DOHH2 (cell line): ENCODE data around the gene MMP14.

ENCODE experiments used
- H3F3A ChIP-seq: fragments of 200-600 bp; sonication (generic), shearing (Covaris generic); 2 replicates; pipeline ENCODE4 v1.6.0; 2016; ENCODE audit warnings: antibody characterized with exemption, mild to moderate bottlenecking; ENCODE audit not compliant: control insufficient read depth, insufficient read depth
- H3K27ac ChIP-seq: fragments of 200-600 bp; sonication (generic); 2 replicates; pipeline ENCODE4 v1.5.1; 2014; ENCODE audit warnings: low read depth, mild to moderate bottlenecking, low read length, moderate library complexity
- H3K27me3 ChIP-seq: fragments of 200-600 bp; sonication (generic); 2 replicates; pipeline ENCODE4 v1.6.1; 2014; ENCODE audit warnings: mild to moderate bottlenecking, low read length, mixed read lengths; ENCODE audit not compliant: control insufficient read depth
- H3K36me3 ChIP-seq: fragments of 200-600 bp; sonication (generic); 2 replicates; pipeline ENCODE4 v1.6.1; 2014; ENCODE audit warnings: mild to moderate bottlenecking, low read length, moderate library complexity, mixed read lengths; ENCODE audit not compliant: control insufficient read depth
- H3K4me1 ChIP-seq: fragments of 200-600 bp; sonication (generic); 2 replicates; pipeline ENCODE4 v1.6.1; 2014; ENCODE audit warnings: mild to moderate bottlenecking, low read length, mixed read lengths; ENCODE audit not compliant: control insufficient read depth
- H3K4me2 ChIP-seq: fragments of 200-600 bp; sonication (generic); 2 replicates; pipeline ENCODE4 v1.6.0; 2014; ENCODE audit warnings: mild to moderate bottlenecking, low read length, moderate library complexity
- H3K4me3 ChIP-seq: fragments of 200-600 bp; sonication (generic); 2 replicates; pipeline ENCODE4 v1.5.1; 2014; ENCODE audit warnings: mild to moderate bottlenecking, low read length, mixed read lengths
- H3K79me2 ChIP-seq: fragments of 200-600 bp; sonication (generic); 2 replicates; pipeline ENCODE4 v1.6.1; 2014; ENCODE audit warnings: mild to moderate bottlenecking, low read length, mixed read lengths; ENCODE audit not compliant: control insufficient read depth
- H3K9me2 ChIP-seq: fragments of 200-600 bp; sonication (generic); replicated peaks from 2 replicates; pipeline ENCODE4 v1.6.1; 2014; ENCODE audit warnings: mild to moderate bottlenecking, low read length, mixed read lengths; ENCODE audit not compliant: control insufficient read depth
- H3K9me3 ChIP-seq: fragments of 200-600 bp; sonication (generic); 2 replicates; pipeline ENCODE4 v1.6.1; 2014; ENCODE audit warnings: antibody characterized with exemption, low read length, mixed read lengths; ENCODE audit not compliant: control insufficient read depth, insufficient read depth
- H4K20me1 ChIP-seq: fragments of 200-600 bp; sonication (generic); 2 replicates; pipeline ENCODE4 v1.6.0; 2014; ENCODE audit warnings: low read depth, mild to moderate bottlenecking, antibody characterized with exemption, low read length, moderate library complexity; ENCODE audit not compliant: control insufficient read depth, insufficient read depth
- EZH2phosphoT487 ChIP-seq: fragments of 200-600 bp; sonication (generic); IDR thresholded peaks from 2 replicates; pipeline ENCODE4 v1.6.1; 2017; ENCODE audit warnings: borderline replicate concordance, mild to moderate bottlenecking, antibody characterized with exemption, low read length, moderate library complexity, mixed read lengths
- TF ChIP-seq, protein P1 (sequence below): fragments of 200-600 bp; sonication (generic); IDR thresholded peaks from one replicate; pipeline ENCODE4 v1.5.1; 2014; ENCODE audit warnings: antibody characterized with exemption, mild to moderate bottlenecking, low read depth, low read length; ENCODE audit not compliant: poor library complexity, severe bottlenecking

The MMP14 gene

DNA sequence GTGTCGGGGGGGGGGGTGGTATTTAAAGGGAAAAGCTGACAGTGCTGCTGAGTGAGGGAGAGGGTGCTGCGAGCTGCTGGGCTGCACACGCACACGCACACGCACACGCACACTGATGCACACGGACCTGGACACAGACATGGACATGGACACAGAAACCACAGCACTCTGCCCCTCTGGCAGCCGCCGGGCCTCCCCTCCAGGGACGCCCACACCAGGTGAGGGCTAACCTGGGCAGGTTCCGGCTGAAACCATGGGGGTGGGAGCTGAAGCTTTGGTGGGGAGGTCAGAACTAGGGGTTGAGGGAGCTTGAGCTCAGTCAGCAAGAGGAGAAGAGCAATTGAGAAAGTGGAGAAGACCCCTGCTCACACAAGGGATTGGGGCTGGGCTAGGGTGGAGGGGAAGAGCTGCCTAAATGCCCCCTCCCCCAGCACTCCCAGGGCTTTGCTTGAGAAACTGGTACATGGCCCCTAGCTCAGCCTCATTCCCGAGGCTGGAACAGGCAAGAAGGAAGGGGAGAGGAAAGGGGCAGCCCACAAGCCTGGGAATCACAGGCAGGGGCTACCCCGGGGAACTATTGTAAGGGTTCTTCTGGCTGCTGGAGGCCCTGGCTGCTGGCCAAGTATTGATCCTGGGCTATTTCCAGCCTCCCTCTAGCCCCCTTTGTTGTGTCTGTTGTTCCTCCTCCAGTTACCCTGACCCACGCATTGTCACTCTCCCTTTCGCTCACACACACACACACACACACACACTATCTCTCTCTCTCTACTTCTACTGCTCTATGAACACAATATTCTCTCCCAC is 47.0 kb downstream of the MMP14 start, which contains the start of gene REM2:
REM2 (plus strand) TSS at position 50 of the 804 bp plus-strand sequence; CDS start at position 116, 66 bp downstream.
- Histone ChIP-seq H3K4me3 (no peak within 1 kb of the TSS; the same call in 1 of the 2 replicates), H3K9me3 (no peaks in the 10 kb centered on the region), H3K36me3 (peaks cover 4% of the 10 kb centered on the region; the same call in 1 of the 2 replicates), H3K27ac (no peak within 1 kb of the TSS), H4K20me1 (no peaks in the 10 kb centered on the region), H3K27me3 (no peaks in the 10 kb centered on the region), H3K4me1 (peaks cover 67% of the 10 kb centered on the region), H3K79me2 (no peaks in the 10 kb centered on the region), H3F3A (peaks cover 32% of the 10 kb centered on the region), H3K9me2 (no peaks in the 10 kb centered on the region), H3K4me2 (peak within 1 kb of the TSS; percentile 27)
- TF ChIP-seq, protein P1, sequence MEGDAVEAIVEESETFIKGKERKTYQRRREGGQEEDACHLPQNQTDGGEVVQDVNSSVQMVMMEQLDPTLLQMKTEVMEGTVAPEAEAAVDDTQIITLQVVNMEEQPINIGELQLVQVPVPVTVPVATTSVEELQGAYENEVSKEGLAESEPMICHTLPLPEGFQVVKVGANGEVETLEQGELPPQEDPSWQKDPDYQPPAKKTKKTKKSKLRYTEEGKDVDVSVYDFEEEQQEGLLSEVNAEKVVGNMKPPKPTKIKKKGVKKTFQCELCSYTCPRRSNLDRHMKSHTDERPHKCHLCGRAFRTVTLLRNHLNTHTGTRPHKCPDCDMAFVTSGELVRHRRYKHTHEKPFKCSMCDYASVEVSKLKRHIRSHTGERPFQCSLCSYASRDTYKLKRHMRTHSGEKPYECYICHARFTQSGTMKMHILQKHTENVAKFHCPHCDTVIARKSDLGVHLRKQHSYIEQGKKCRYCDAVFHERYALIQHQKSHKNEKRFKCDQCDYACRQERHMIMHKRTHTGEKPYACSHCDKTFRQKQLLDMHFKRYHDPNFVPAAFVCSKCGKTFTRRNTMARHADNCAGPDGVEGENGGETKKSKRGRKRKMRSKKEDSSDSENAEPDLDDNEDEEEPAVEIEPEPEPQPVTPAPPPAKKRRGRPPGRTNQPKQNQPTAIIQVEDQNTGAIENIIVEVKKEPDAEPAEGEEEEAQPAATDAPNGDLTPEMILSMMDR, result no peak
- no peak for TF ChIP-seq EZH2phosphoT487

DNA sequence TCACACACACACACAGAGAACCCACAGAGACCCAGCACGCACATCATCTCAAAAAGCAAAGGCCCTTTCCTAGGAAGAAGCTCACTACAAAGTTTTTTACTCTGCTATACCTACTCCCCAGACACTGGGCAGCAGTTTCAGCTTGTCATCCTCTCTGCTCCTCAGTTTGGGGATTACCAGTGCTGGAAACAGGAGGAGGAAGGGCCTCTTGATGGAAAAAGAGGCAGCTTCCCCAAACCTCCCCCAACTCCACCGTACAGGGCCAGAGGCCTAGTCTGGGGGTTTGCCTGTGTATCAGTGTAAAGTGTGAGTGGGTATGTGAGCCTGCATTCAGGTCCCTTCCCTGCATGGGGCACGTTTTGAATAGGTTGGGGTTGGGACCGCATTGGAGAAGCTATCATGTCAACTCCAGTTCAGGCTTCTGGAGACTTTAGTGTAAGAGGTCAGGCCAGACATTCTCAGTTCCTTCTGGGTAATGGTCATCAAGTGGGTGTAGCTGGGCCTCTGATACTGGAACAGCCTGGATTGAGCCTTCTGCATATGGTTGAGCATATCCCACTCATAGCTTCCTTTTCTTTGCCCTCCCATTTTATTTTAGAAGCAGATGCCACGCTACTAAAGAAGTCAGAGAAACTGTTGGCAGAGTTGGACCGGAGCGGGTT is 47.8 kb downstream of the MMP14 start:
- peaks cover 74% of the 10 kb centered on the region for H3K4me1 ChIP-seq
- no peak overlapping the region for H3K4me2 ChIP-seq

DNA sequence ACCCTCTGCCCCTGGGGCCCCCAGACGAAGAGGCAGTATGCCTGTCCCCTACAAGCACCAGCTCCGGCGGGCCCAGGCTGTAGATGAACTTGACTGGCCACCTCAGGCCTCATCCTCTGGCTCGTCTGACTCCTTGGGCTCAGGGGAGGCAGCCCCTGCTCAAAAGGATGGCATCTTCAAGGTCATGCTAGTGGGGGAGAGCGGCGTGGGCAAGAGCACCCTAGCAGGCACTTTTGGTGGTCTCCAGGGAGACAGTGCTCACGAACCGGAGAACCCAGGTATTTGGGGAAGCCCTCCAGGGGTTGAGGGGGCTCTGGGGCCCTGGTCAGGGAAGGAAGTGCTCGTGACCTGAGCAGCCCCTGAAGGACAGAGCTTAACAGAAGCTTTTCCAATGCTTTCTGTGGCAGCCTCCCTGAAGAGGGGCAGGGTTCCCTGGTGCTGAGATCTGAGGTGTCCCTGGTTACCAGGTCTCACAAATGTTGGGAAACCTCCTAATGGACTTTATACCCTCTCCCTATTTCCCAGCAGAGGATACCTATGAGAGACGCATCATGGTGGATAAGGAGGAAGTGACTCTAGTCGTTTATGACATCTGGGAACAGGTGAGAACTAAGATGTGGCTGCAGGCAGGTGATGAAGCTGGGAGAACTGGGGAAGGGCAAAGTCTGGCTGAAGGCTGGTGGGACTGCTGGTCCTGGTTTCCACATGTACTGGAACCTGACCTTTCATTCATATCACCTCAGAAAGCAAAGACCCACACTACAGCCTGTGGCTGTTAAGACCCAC is 48.5 kb downstream of the MMP14 start:
- Histone ChIP-seq H3F3A (peaks cover 35% of the 10 kb centered on the region), H3K4me1 (peaks cover 81% of the 10 kb centered on the region), H3K79me2 (no peaks in the 10 kb centered on the region), H3K4me2 (no peak overlapping the region), H3K9me3 (no peaks in the 10 kb centered on the region), H3K27me3 (no peaks in the 10 kb centered on the region), H3K36me3 (0 out of 2 replicates have a peak, but pooled peaks cover 2% of the 10 kb centered on the region), H3K9me2 (no peaks in the 10 kb centered on the region), H4K20me1 (no peaks in the 10 kb centered on the region), H3K27ac (no peak overlapping the region), H3K4me3 (no peak overlapping the region)
- TF ChIP-seq, protein P1, result no peak
- TF ChIP-seq EZH2phosphoT487, result no peak

More for the DNA sequence above, 47.8 kb downstream of the MMP14 start:
- Histone ChIP-seq H3K79me2 (no peaks in the 10 kb centered on the region), H3K9me3 (no peaks in the 10 kb centered on the region), H4K20me1 (no peaks in the 10 kb centered on the region), H3K27me3 (no peaks in the 10 kb centered on the region), H3K36me3 (peaks cover 2% of the 10 kb centered on the region; the same call in 1 of the 2 replicates), H3K27ac (no peak overlapping the region), H3K4me3 (no peak overlapping the region), H3F3A (peaks cover 34% of the 10 kb centered on the region), H3K9me2 (no peaks in the 10 kb centered on the region)
- TF ChIP-seq, protein P1, result no peak
- no peak for TF ChIP-seq EZH2phosphoT487
